ENCODE data around the gene TBC1D5. TPM values are rescaled to one million over a fixed set of nuclear protein-coding genes. Genes with fewer than 3 reads are reported as not detected.
"Not testable (repeated sequence)": the region's sequence is repeated elsewhere in the genome, so short reads cannot be mapped to it uniquely, and the experiment has no call there.

Gene TBC1D5
- total RNA-seq, 1 experiment from 2014 or later: 33.9 TPM

- DNase-seq (ENCODE audit: low read depth, low spot score) (peak; percentile 53), ATAC-seq (peak; percentile 90)
- no peaks in the 10 kb centered on the region for H3K9me3 ChIP-seq (ENCODE audit: control insufficient read depth in 1 of 2, insufficient read depth in 1 of 2, low read depth in 1 of 2, low read length in 2 of 2)
- no peaks in the 10 kb centered on the region for H3K9me2 ChIP-seq (ENCODE audit: insufficient read depth)
- H2AFZ ChIP-seq (ENCODE audit: low read depth, low read length, poor library complexity, severe bottlenecking): no peak overlapping the region
- peak overlapping the region; percentile 24; the same call in 1 of the 2 replicates for H3K27ac ChIP-seq (ENCODE audit: low read depth, low read length)
- RAD21 ChIA-PET (ENCODE audit: low non-redundant PET in 1 of 2, low total read pairs in 2 of 2, uncharacterized antibody in 2 of 2, unreplicated experiment in 2 of 2): interaction anchor here in 1 of 2 experiments (0.8 kb wide), 1 partner anchor 12 kb away, joined by 4 read pairs; the partner anchor contains the start of gene TBC1D5
- no peaks in the 10 kb centered on the region for H3K27me3 ChIP-seq (ENCODE audit: insufficient read depth, low read length)
- peaks cover 7% of the 10 kb centered on the region; the same call in 1 of the 2 replicates for H4K20me1 ChIP-seq (ENCODE audit: insufficient read depth)
- POLR2A ChIA-PET: no interaction called here
- no peaks in the 10 kb centered on the region for H3K36me3 ChIP-seq (ENCODE audit: control insufficient read depth in 1 of 2, insufficient read depth in 2 of 2, low read length in 2 of 2)
- CTCF ChIA-PET: no interaction called here
- peaks cover 50% of the 10 kb centered on the region for H3K79me2 ChIP-seq (ENCODE audit: insufficient read depth, low read length)
- H3K4me2 ChIP-seq (ENCODE audit: low read length): peak overlapping the region; percentile 41; the same call in 1 of the 2 replicates
- intact Hi-C loops (cut with micrococcal nuclease): no loop called here
- H3K9ac ChIP-seq (ENCODE audit: low read length): no peak overlapping the region
- no TSS peak for BruUV-seq (replicated peaks)
- H3K4me1 ChIP-seq (ENCODE audit: control insufficient read depth in 1 of 2, insufficient read depth in 2 of 2, low read length in 2 of 2): peaks cover 14 to 19% of the 10 kb centered on the region in 2 experiments
- H3K4me3 ChIP-seq (replicated peaks in 1 of 2; ENCODE audit: low read depth in 1 of 2, low read length in 2 of 2): no peak overlapping the region
- TF ChIP-seq, protein P1, sequence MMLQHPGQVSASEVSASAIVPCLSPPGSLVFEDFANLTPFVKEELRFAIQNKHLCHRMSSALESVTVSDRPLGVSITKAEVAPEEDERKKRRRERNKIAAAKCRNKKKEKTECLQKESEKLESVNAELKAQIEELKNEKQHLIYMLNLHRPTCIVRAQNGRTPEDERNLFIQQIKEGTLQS (IDR thresholded peaks at IDR 0.05): no peak
- 0 out of 2 replicates have a peak, but pooled peaks have one; percentile 22 for TF ChIP-seq POLR2AphosphoS5 (IDR thresholded peaks at IDR 0.05; ENCODE audit: low read depth, low read length)
- peak; percentile 63 for TF ChIP-seq TCF7L2 (IDR thresholded peaks at IDR 0.05; ENCODE audit: borderline replicate concordance, extremely low read depth, insufficient read depth, insufficient read length)
- no peak for TF ChIP-seq SRF (IDR thresholded peaks at IDR 0.05; ENCODE audit: low read depth)
- TF ChIP-seq ELF1 (IDR thresholded peaks at IDR 0.05; ENCODE audit: borderline replicate concordance, low read depth): no peak
- no peak for TF ChIP-seq EZH2phosphoT487 (IDR thresholded peaks at IDR 0.05; ENCODE audit: borderline replicate concordance)
- TF ChIP-seq CBX3 (IDR thresholded peaks at IDR 0.05; ENCODE audit: low read depth): peak; percentile 42; the same call in 1 of the 2 replicates
These were observed 12.0 kb downstream of the TBC1D5 start for GRCh38 chr3:17730318-17730967.

DNA sequence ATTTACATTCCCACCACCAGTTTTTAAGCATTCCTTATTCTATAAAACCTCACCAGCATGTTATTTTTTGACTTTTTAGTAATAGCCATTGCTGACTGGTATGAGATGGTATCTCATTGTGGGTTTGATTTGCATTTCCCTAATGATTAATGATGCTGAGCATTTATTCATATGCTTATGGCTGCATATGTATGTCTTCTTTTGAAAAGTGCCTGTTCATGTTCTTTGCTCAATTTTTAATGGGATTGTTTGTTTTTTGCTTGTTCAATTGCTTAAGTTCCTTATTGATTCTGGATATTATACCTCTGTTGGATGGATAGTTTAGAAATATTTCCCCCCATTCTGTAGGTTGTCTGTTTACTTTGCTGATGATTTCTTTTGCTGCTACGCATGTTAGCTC, 16.1 kb downstream of the TBC1D5 start:
- Histone ChIP-seq H3K9me3 (ENCODE audit: control insufficient read depth in 1 of 2, insufficient read depth in 1 of 2, low read depth in 1 of 2, low read length in 2 of 2) (no peaks in the 10 kb centered on the region), H3K9ac (ENCODE audit: low read length) (no peak overlapping the region), H3K27ac (ENCODE audit: low read depth, low read length) (no peak overlapping the region), H3K79me2 (ENCODE audit: insufficient read depth, low read length) (peaks cover 22% of the 10 kb centered on the region), H3K36me3 (ENCODE audit: control insufficient read depth in 1 of 2, insufficient read depth in 2 of 2, low read length in 2 of 2) (no peaks in the 10 kb centered on the region), H4K20me1 (ENCODE audit: insufficient read depth) (no peaks in the 10 kb centered on the region), H3K4me2 (ENCODE audit: low read length) (no peak overlapping the region), H3K4me3 (replicated peaks in 1 of 2; ENCODE audit: low read depth in 1 of 2, low read length in 2 of 2) (no peak overlapping the region), H2AFZ (ENCODE audit: low read depth, low read length, poor library complexity, severe bottlenecking) (no peak overlapping the region), H3K9me2 (ENCODE audit: insufficient read depth) (no peaks in the 10 kb centered on the region), H3K27me3 (ENCODE audit: insufficient read depth, low read length) (no peaks in the 10 kb centered on the region), H3K4me1 (ENCODE audit: control insufficient read depth in 1 of 2, insufficient read depth in 2 of 2, low read length in 2 of 2) (peaks cover 12 to 17% of the 10 kb centered on the region in 2 experiments)
- intact Hi-C loops (cut with micrococcal nuclease): no loop called here
- BruUV-seq (replicated peaks): no TSS peak
- ChIA-PET RAD21 (ENCODE audit: low non-redundant PET in 1 of 2, low total read pairs in 2 of 2, uncharacterized antibody in 2 of 2, unreplicated experiment in 2 of 2) (no interaction called here), POLR2A (no interaction called here), CTCF (no interaction called here)
- TF ChIP-seq TCF7L2 (IDR thresholded peaks at IDR 0.05; ENCODE audit: borderline replicate concordance, extremely low read depth, insufficient read depth, insufficient read length) (no peak), EZH2phosphoT487 (IDR thresholded peaks at IDR 0.05; ENCODE audit: borderline replicate concordance) (no peak), EGR1 (IDR thresholded peaks at IDR 0.05; ENCODE audit: low read depth) (no peak), POLR2A (IDR thresholded peaks at IDR 0.05; ENCODE audit: borderline replicate concordance, extremely low read depth, insufficient read depth, insufficient read length) (no peak)
- TF ChIP-seq, protein P1 (IDR thresholded peaks at IDR 0.05): no peak
- TF ChIP-seq, protein P2, sequence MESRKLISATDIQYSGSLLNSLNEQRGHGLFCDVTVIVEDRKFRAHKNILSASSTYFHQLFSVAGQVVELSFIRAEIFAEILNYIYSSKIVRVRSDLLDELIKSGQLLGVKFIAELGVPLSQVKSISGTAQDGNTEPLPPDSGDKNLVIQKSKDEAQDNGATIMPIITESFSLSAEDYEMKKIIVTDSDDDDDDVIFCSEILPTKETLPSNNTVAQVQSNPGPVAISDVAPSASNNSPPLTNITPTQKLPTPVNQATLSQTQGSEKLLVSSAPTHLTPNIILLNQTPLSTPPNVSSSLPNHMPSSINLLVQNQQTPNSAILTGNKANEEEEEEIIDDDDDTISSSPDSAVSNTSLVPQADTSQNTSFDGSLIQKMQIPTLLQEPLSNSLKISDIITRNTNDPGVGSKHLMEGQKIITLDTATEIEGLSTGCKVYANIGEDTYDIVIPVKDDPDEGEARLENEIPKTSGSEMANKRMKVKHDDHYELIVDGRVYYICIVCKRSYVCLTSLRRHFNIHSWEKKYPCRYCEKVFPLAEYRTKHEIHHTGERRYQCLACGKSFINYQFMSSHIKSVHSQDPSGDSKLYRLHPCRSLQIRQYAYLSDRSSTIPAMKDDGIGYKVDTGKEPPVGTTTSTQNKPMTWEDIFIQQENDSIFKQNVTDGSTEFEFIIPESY (IDR thresholded peaks at IDR 0.05; ENCODE audit: extremely low read depth, insufficient replicate concordance, low read length): no peak
- DNase-seq (ENCODE audit: low read depth, low spot score): no peak
- ATAC-seq: no peak

GRCh38 chr3:17725844-17726243, 16.6 kb downstream of the TBC1D5 start:
- ATAC-seq; RAD21 ChIA-PET (ENCODE audit: low non-redundant PET in 1 of 2, low total read pairs in 2 of 2, uncharacterized antibody in 2 of 2, unreplicated experiment in 2 of 2); H3K9me2 ChIP-seq (ENCODE audit: insufficient read depth); H4K20me1 ChIP-seq (ENCODE audit: insufficient read depth); H3K27ac ChIP-seq (ENCODE audit: low read depth, low read length); POLR2A ChIA-PET; H3K27me3 ChIP-seq (ENCODE audit: insufficient read depth, low read length); BruUV-seq (replicated peaks); H2AFZ ChIP-seq (ENCODE audit: low read depth, low read length, poor library complexity, severe bottlenecking); H3K4me2 ChIP-seq (ENCODE audit: low read length); H3K4me3 ChIP-seq (replicated peaks in 1 of 2; ENCODE audit: low read depth in 1 of 2, low read length in 2 of 2); H3K9me3 ChIP-seq (ENCODE audit: control insufficient read depth in 1 of 2, insufficient read depth in 1 of 2, low read depth in 1 of 2, low read length in 2 of 2); intact Hi-C loops (cut with micrococcal nuclease); H3K36me3 ChIP-seq (ENCODE audit: control insufficient read depth in 1 of 2, insufficient read depth in 2 of 2, low read length in 2 of 2); DNase-seq (ENCODE audit: low read depth, low spot score); CTCF ChIA-PET; H3K9ac ChIP-seq (ENCODE audit: low read length): not testable (repeated sequence)
- Histone ChIP-seq H3K79me2 (ENCODE audit: insufficient read depth, low read length) (peaks cover 22% of the 10 kb centered on the region), H3K4me1 (ENCODE audit: control insufficient read depth in 1 of 2, insufficient read depth in 2 of 2, low read length in 2 of 2) (peaks cover 9 to 12% of the 10 kb centered on the region in 2 experiments)

Measured in HCT116 (cell line).